ENCODE data around the gene COPE. TPM values are rescaled to one million over a fixed set of nuclear protein-coding genes. Genes with fewer than 3 reads are reported as not detected.

Gene COPE
- total and polyA plus RNA-seq, 2 experiments from 2014 or later, result 322 to 347 TPM

DNA sequence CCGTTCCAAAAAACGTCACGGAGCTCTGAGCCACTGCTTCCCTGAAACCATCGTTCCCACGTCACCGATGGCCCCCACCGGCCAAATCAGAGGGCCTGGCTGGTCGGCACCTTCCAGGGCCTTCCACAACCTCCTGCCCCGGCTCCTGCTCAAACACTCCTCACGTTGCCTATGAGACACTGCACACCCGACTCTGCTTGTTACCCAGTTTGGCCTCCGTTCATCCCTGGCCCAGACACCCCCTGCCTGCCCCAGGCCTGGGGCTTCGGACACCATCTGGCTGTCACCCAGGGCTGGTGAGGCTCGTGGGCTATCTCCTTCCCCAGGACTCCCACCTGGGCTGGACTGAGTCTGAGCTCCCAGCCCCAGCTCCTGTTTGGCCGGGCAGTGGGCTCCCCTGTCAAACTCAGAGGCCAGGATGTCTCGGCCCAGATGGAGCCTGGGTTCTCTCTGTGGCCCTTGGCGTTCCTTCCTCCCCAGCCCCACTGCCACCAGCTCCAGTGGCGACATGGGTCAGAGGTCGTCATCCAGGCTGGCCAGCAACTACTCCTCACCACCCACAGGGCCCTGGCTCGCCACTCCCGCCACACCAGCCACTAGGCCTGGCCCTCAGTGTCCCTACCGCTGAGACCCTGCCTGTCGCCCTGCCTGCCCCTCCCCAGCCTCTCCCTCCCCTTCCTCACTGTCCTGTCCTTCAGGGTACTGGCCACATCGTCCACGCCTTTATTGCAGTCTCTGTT lies 41.0 kb downstream of the COPE start:
- Histone ChIP-seq H3K4me1 (ENCODE audit: insufficient read depth) (no peaks in the 10 kb centered on the region), H3K79me2 (ENCODE audit: insufficient read depth) (no peaks in the 10 kb centered on the region), H3K9me3 (ENCODE audit: low read depth) (no peaks in the 10 kb centered on the region), H2AFZ (no peak overlapping the region), H3K4me3 (no peak overlapping the region), H3K27me3 (replicated peaks; ENCODE audit: insufficient read depth) (no peaks in the 10 kb centered on the region), H3K9ac (no peak overlapping the region), H3K4me2 (ENCODE audit: unreplicated experiment) (no peak overlapping the region), H3K27ac (no peak overlapping the region), H3F3A (ENCODE audit: insufficient read depth) (peaks cover 6% of the 10 kb centered on the region; the same call in 1 of the 2 replicates), H3K9me2 (ENCODE audit: insufficient read depth) (no peaks in the 10 kb centered on the region), H4K20me1 (ENCODE audit: insufficient read depth) (no peaks in the 10 kb centered on the region), H3K36me3 (ENCODE audit: low read depth) (no peaks in the 10 kb centered on the region)
- no peak for DNase-seq
- in situ Hi-C loops (cut with MboI), result no loop called here
- 89 to 91% methylated on average over 19 to 25 of the region's 25 CpGs for WGBS, 2 experiments (ENCODE audit: low coverage in 1 of 2, low lambda C conversion rate in 2 of 2, missing lambda C conversion rate in 2 of 2)
- no peak for TF ChIP-seq EZH2 (IDR thresholded peaks at IDR 0.05; ENCODE audit: insufficient read depth, poor library complexity, severe bottlenecking)
- no peak for TF ChIP-seq EZH2phosphoT487 (IDR thresholded peaks at IDR 0.05; ENCODE audit: insufficient read depth, low read depth)

- Histone ChIP-seq H3K9me3 (ENCODE audit: low read depth) (no peaks in the 10 kb centered on the region), H4K20me1 (ENCODE audit: insufficient read depth) (no peaks in the 10 kb centered on the region), H3K79me2 (ENCODE audit: insufficient read depth) (no peaks in the 10 kb centered on the region), H3K9ac (no peak overlapping the region), H3K4me2 (ENCODE audit: unreplicated experiment) (no peak overlapping the region), H2AFZ (no peak overlapping the region), H3K27ac (no peak overlapping the region), H3K9me2 (ENCODE audit: insufficient read depth) (no peaks in the 10 kb centered on the region), H3F3A (ENCODE audit: insufficient read depth) (peaks cover 6% of the 10 kb centered on the region), H3K27me3 (replicated peaks; ENCODE audit: insufficient read depth) (no peaks in the 10 kb centered on the region), H3K36me3 (ENCODE audit: low read depth) (no peaks in the 10 kb centered on the region), H3K4me3 (no peak overlapping the region), H3K4me1 (ENCODE audit: insufficient read depth) (no peaks in the 10 kb centered on the region)
- no peak for DNase-seq
- TF ChIP-seq EZH2 (IDR thresholded peaks at IDR 0.05; ENCODE audit: insufficient read depth, poor library complexity, severe bottlenecking) (no peak), EZH2phosphoT487 (IDR thresholded peaks at IDR 0.05; ENCODE audit: insufficient read depth, low read depth) (no peak)
- WGBS, 2 experiments (ENCODE audit: low coverage in 1 of 2, low lambda C conversion rate in 2 of 2, missing lambda C conversion rate in 2 of 2), result 85 to 89% methylated on average over 7 of the region's 7 CpGs
- in situ Hi-C loops (cut with MboI), result no loop called here
These were observed 42.3 kb downstream of the COPE start for GRCh38 chr19:18876865-18877264.

DNA sequence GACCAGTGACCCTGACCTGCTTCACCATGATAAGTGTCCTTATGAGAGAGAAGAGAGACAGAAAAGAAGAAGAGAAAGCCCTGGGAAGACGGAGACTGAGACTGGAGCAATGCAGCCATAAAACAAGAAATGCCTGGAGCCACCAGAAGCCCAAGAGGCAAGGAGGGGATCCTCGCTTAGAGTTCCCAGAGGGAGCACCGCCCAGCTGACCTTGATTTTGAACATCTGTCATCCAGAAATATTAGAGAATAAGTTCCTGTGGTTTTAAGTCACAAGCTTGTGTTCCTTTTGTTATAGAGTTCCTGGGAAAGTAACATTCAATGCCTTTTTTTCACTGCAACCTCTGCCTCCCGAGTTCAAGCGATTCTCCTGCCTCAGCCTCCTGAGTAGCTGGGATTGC lies 43.5 kb downstream of the COPE start:
- H3K4me1 ChIP-seq (ENCODE audit: insufficient read depth), result no peaks in the 10 kb centered on the region
- H3K4me2 ChIP-seq (ENCODE audit: unreplicated experiment), result no peak overlapping the region
- H3K9ac ChIP-seq, result no peak overlapping the region
- H2AFZ ChIP-seq, result no peak overlapping the region
- in situ Hi-C loops (cut with MboI), result no loop called here
- peak; percentile 44 for DNase-seq
- no peaks in the 10 kb centered on the region for H3K79me2 ChIP-seq (ENCODE audit: insufficient read depth)
- TF ChIP-seq EZH2phosphoT487 (IDR thresholded peaks at IDR 0.05; ENCODE audit: insufficient read depth, low read depth) (no peak), EZH2 (IDR thresholded peaks at IDR 0.05; ENCODE audit: insufficient read depth, poor library complexity, severe bottlenecking) (no peak)
- no peak overlapping the region for H3K4me3 ChIP-seq
- no peaks in the 10 kb centered on the region for H3K9me3 ChIP-seq (ENCODE audit: low read depth)
- peaks cover 6% of the 10 kb centered on the region for H3F3A ChIP-seq (ENCODE audit: insufficient read depth)
- no peaks in the 10 kb centered on the region for H4K20me1 ChIP-seq (ENCODE audit: insufficient read depth)
- no peaks in the 10 kb centered on the region for H3K9me2 ChIP-seq (ENCODE audit: insufficient read depth)
- no peaks in the 10 kb centered on the region for H3K36me3 ChIP-seq (ENCODE audit: low read depth)
- no peaks in the 10 kb centered on the region for H3K27me3 ChIP-seq (replicated peaks; ENCODE audit: insufficient read depth)
- no peak overlapping the region for H3K27ac ChIP-seq
- WGBS, 2 experiments (ENCODE audit: low coverage in 1 of 2, low lambda C conversion rate in 2 of 2, missing lambda C conversion rate in 2 of 2), result 57 to 58% methylated on average over 5 of the region's 5 CpGs

DNA sequence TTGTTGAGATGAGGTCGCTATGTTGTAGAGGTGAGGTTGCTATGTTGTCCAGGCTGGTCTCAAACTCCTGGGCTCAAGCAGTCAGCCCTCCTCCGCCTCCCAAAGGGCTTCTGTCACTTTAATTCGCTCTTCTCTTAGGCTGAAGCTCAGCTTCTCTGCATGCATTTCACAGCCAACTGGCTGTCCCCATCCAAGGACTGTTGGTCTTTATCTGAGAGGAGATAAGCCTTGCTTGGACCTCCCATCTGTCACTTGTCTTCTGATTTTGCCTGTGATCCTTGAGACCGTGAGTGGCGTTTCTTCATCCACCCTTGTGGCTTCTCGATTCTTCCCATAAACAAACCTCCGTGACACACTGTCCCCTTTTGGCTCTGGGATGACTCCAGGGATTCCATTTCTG lies 47.6 kb downstream of the COPE start:
- Histone ChIP-seq H4K20me1 (ENCODE audit: insufficient read depth) (no peaks in the 10 kb centered on the region), H3K36me3 (ENCODE audit: low read depth) (peaks cover 6% of the 10 kb centered on the region; the same call in 1 of the 2 replicates), H3K4me2 (ENCODE audit: unreplicated experiment) (no peak overlapping the region), H3K4me1 (ENCODE audit: insufficient read depth) (no peaks in the 10 kb centered on the region), H3K27me3 (replicated peaks; ENCODE audit: insufficient read depth) (no peaks in the 10 kb centered on the region), H3K9me2 (ENCODE audit: insufficient read depth) (no peaks in the 10 kb centered on the region), H3F3A (ENCODE audit: insufficient read depth) (peaks cover 6% of the 10 kb centered on the region), H3K9ac (no peak overlapping the region), H3K9me3 (ENCODE audit: low read depth) (no peaks in the 10 kb centered on the region), H3K79me2 (ENCODE audit: insufficient read depth) (no peaks in the 10 kb centered on the region), H3K27ac (no peak overlapping the region), H2AFZ (no peak overlapping the region), H3K4me3 (no peak overlapping the region)
- no peak for DNase-seq
- 87 to 92% methylated on average over 7 of the region's 7 CpGs for WGBS, 2 experiments (ENCODE audit: low coverage in 1 of 2, low lambda C conversion rate in 2 of 2, missing lambda C conversion rate in 2 of 2)
- TF ChIP-seq EZH2phosphoT487 (IDR thresholded peaks at IDR 0.05; ENCODE audit: insufficient read depth, low read depth), result no peak
- no peak for TF ChIP-seq EZH2 (IDR thresholded peaks at IDR 0.05; ENCODE audit: insufficient read depth, poor library complexity, severe bottlenecking)
- in situ Hi-C loops (cut with MboI), result no loop called here

Data from GM23248 (cell line).